ENCODE measurements around the gene LRP6. TPM values are rescaled to one million over a fixed set of nuclear protein-coding genes. Genes with fewer than 3 reads are reported as not detected.

Gene LRP6
- total and polyA plus RNA-seq, 2 of the 13 experiments (the other 11 are each of a cell fraction or from before 2014, with no cell fraction given): 33.8 to 42.0 TPM

DNA sequence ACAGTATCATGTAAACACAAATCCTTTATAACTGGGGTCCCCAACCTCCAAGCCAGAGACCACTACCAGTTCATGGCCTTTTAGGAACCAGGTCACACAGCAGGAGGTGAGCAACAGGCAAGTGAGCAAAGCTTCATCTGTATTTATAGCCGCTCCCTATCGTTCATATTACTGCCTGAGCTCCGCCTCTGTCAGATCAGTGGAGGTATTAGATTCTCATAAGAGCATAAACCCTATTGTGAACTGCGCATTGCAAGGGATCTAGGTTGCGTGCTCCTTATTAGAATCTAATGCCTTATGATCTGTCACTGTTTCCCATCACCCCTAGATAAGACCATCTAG is 49.9 kb downstream of the LRP6 start:
- ChIA-PET POLR2A (no interaction called here), CTCF (ENCODE audit: low intra/inter-chr PET ratio, low total read pairs) (no interaction called here)
- DNase-seq (ENCODE audit: low spot score) (no peak), FAIRE-seq (no peak), ATAC-seq (no peak)
- no peaks in the 10 kb centered on the region for H3K9me3 ChIP-seq (ENCODE audit: low read length)
- H3K27me3 ChIP-seq (ENCODE audit: control insufficient read depth in 1 of 2, insufficient read depth in 2 of 2, low read length in 2 of 2): no peaks in the 10 kb centered on the region; a peak in 1 of 5 replicates
- H3K36me3 ChIP-seq (replicated peaks in 1 of 2; ENCODE audit: control insufficient read depth in 1 of 2, insufficient read depth in 2 of 2, low read length in 2 of 2): no peaks in the 10 kb centered on the region
- peak overlapping the region; percentile 84 for H3K27ac ChIP-seq (ENCODE audit: extremely low read length, insufficient read depth, low read length)
- H3K4me3 ChIP-seq (replicated peaks in 1 of 3; ENCODE audit: insufficient read depth in 1 of 3, low read depth in 2 of 3, low read length in 3 of 3): 0 out of 6 replicates have a peak overlapping the region, but pooled peaks of 1 of the 3 experiments have one; percentile 2
- intact Hi-C loops (cut with micrococcal nuclease; ENCODE audit: unreplicated experiment): loop anchor here (5.0 kb wide), 1 partner anchor 50 kb away; the partner anchor contains the start of gene LRP6
- H3K4me2 ChIP-seq (ENCODE audit: low read depth, low read length): peak overlapping the region; percentile 48
- H3K4me1 ChIP-seq (ENCODE audit: insufficient read depth, low read length): peaks cover 99% of the 10 kb centered on the region
- peak overlapping the region; percentile 41 for H3K9ac ChIP-seq (ENCODE audit: insufficient read depth, low read depth, low read length)
- no peaks in the 10 kb centered on the region for H4K20me1 ChIP-seq (ENCODE audit: insufficient read depth, low read length)
- BruUV-seq (replicated peaks): no TSS peak
- H3K79me2 ChIP-seq (ENCODE audit: insufficient read depth, low read length): peaks cover 94% of the 10 kb centered on the region
- 90% methylated on average over 5 of the region's 5 CpGs for WGBS (ENCODE audit: low lambda C conversion rate)
- no peak for TF ChIP-seq E2F1 (CRISPR knock-in tag; IDR thresholded peaks at IDR 0.05)
- TF ChIP-seq, protein P1, sequence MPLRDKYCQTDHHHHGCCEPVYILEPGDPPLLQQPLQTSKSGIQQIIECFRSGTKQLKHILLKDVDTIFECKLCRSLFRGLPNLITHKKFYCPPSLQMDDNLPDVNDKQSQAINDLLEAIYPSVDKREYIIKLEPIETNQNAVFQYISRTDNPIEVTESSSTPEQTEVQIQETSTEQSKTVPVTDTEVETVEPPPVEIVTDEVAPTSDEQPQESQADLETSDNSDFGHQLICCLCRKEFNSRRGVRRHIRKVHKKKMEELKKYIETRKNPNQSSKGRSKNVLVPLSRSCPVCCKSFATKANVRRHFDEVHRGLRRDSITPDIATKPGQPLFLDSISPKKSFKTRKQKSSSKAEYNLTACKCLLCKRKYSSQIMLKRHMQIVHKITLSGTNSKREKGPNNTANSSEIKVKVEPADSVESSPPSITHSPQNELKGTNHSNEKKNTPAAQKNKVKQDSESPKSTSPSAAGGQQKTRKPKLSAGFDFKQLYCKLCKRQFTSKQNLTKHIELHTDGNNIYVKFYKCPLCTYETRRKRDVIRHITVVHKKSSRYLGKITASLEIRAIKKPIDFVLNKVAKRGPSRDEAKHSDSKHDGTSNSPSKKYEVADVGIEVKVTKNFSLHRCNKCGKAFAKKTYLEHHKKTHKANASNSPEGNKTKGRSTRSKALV (CRISPR knock-in tag; IDR thresholded peaks at IDR 0.05): no peak
- no peak for TF ChIP-seq ELF1 (CRISPR knock-in tag; IDR thresholded peaks at IDR 0.05)
- peak; percentile 41 for TF ChIP-seq RBM22 (optimal IDR thresholded peaks at IDR 0.05; ENCODE audit: low read length)
- no peak for TF ChIP-seq GABPB1 (CRISPR knock-in tag; IDR thresholded peaks at IDR 0.05)
- no peak for TF ChIP-seq MED1 (CRISPR knock-in tag; IDR thresholded peaks at IDR 0.05)
- TF ChIP-seq PCBP1 (IDR thresholded peaks at IDR 0.05; ENCODE audit: borderline replicate concordance, low read depth, low read length): no peak
- no peak for TF ChIP-seq ZFP1 (CRISPR knock-in tag; IDR thresholded peaks at IDR 0.05)
- no peak overlapping the region for H2AFZ ChIP-seq (ENCODE audit: low read length)
- in situ Hi-C loops (cut with HindIII; ENCODE audit: extremely low pct_ligation_motif_present, low pct_unique_long_range_greater_than_20kb): no loop called here

Measured in HepG2 (cell line).